GM04503 (cell line): Measurements from ENCODE around the gene C12orf76.

ENCODE experiments used
- DNase-seq: peaks from one replicate; pipeline ENCODE4 v3.0.0-alpha.2; 2012; ENCODE audit warnings: low read depth

The C12orf76 gene

DNA sequence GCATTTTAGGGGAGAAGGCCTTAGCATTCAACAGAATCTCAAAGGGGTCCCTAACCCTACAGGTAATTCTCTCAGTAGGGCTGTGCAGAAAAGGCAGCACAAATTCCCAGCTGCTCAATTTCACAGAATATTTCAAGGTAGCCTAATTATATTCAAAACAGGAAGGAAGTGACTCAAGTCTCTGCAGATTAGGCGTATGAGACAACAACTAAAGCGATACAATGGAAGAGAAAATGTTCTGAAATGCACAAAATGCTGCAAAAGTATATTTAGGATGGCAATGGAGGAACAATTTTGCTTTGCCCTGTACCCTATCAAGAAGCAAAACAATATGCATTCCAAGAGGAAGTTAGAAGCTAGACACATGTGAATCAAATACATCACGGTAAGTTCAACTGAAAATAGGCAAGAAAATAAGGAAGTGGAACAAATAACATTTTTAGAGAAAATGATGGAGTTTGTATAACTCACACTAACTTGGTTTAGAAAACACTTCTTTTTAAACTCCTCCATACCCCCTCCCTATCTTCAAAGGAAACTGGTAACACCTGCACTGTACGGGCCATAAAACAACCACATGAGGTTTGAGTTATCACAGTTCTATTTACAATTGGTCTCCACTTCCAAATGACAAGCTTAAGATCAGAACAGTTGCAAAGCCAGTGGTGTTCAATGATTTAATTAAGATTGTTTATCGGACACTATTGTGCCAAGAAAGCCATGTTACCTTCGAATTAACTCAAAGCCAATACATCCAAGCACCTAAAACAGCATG is 53.7 kb downstream of the C12orf76 start:
- no peak for DNase-seq

DNA sequence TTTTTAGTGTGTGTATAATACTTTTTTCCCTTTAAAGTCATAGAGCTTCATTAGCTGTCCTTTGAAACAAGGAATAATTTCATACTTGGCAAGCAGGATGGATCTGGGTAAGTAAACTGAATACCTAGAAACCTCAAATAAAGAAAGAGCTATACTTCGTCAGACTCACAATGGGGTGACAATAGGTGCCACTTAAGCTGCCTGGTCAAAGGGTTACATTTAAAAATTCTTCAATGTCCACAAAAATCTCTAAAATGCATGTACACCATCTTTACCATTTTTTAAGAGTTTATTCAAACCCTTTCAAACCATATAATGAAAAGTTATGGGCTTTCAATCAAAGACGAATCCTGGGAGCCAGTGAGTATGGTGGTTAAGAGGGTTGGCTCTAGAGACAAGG is 55.2 kb downstream of the C12orf76 start:
- DNase-seq = no peak

DNA sequence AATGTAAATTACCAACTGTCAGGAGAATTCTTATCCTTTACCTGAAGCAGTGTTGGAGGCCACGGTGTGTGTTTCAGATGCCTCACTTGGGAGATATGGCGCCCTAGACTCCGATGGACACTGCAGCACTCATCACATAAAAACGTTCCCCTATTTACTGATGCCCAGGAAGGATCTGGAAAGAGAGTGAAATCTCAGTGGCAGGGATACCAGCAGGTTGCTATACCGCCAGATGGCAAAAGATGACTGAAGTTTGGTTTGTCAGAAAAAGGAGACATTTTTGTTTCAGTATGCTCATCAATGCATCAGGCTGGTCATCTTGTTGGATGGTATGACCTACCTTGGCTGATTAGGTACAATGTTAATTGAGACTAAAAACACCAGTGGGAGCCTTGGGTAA is 56.7 kb downstream of the C12orf76 start:
- DNase-seq = no peak
